Myometrial cell (primary cell): ENCODE measurements around the gene TIMM13. TPM values are rescaled to one million over a fixed set of nuclear protein-coding genes. Genes with fewer than 3 reads are reported as not detected.

Experiments used
- total RNA-seq: library from RNA; depleted of rRNA; stranded (reverse); fragments of >200 nt; gene quantifications from 2 replicates; pipeline ENCODE4 v1.2.3, GENCODE V29; 2015

TIMM13 gene
- 44.5 and 53.9 TPM in 2 replicates for total RNA-seq

GRCh38 chr19:2427429-2428320 is at the start of gene TIMM13:
TSS of gene TIMM13 (minus strand) at chr19:2427586. CDS start at chr19:2427533, 53 bp downstream.

DNA sequence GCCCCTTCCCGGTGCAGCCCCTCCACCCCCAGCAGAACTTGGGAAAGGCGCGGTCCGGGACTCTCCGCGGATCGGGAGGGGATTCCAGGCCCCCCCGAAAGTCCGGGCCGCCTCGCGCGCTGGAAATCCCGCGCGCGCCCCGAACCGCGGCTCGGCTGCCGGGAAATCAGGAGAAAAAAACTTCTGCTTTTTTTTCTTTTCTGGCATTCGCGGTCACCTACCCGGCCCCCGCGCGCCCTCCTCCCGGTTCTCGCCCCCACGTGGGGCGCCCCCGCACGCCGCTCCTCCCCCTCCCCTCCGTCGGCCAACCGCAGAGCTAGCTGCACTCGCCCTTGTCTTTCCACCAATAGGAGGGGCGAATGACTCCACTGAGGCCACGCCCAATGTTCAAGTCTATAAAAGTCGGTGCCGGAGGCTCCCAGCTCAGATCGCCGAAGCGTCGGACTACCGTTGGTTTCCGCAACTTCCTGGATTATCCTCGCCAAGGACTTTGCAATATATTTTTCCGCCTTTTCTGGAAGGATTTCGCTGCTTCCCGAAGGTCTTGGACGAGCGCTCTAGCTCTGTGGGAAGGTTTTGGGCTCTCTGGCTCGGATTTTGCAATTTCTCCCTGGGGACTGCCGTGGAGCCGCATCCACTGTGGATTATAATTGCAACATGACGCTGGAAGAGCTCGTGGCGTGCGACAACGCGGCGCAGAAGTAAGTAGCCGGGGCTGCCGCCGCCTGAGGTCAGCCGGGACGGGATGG is 48.5 kb upstream of the TIMM13 start, which contains the start of gene GADD45B:
Gene GADD45B, plus strand, starts transcription at position 426 of the 749 bp plus-strand sequence. Its CDS starts 232 bp downstream, at position 658.

Other genes starting within 250 kb of the TIMM13 start
- 99.4 and 100 TPM in 2 replicates for gene PLEKHJ1, start 191.3 kb downstream of the TIMM13 start, total RNA-seq
- gene SF3A2, start 190.8 kb downstream of the TIMM13 start, total RNA-seq = 20.9 and 28.0 TPM in 2 replicates
- 0.18 TPM in 1 of 2 replicates, not detected in the other for gene AMH, start 178.3 kb downstream of the TIMM13 start, total RNA-seq
- not detected in 2 replicates for gene JSRP1, start 171.2 kb downstream of the TIMM13 start, total RNA-seq
- gene PEAK3, start 145.4 kb downstream of the TIMM13 start, total RNA-seq = not detected in 2 replicates
- gene LINGO3, start 119.4 kb downstream of the TIMM13 start, total RNA-seq = not detected in 2 replicates
- 212 and 255 TPM in 2 replicates for gene LSM7, start 99.0 kb downstream of the TIMM13 start, total RNA-seq
- gene SPPL2B, start 98.9 kb downstream of the TIMM13 start, total RNA-seq = 37.7 and 41.2 TPM in 2 replicates
- not detected in 2 replicates for gene TMPRSS9, start 67.3 kb downstream of the TIMM13 start, total RNA-seq
- 133 and 138 TPM in 2 replicates for gene LMNB2, start 29.4 kb upstream of the TIMM13 start, total RNA-seq
- gene GADD45B, start 48.5 kb upstream of the TIMM13 start, total RNA-seq = 57.9 and 60.4 TPM in 2 replicates